ENCODE results near the gene MMP27.

DNA sequence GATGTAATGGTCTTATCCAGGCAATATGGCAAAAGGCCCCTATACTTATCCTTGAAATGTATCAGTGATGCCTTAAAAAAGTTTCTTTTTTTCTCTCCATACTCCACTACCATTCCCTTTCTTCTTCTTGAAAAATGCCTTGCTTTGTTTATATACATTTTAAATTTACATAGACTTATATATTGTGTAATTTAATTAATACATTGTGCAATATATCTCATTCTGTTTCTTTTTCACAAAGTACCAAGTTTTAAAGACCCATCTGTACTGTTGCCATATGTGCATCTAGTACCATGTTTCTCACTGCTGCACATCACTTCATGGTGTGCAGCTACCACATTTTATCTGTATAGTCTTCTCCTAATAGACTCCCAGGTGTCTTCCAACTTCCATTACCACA, 11.7 kb upstream of the MMP27 start:
- no peak for TF ChIP-seq EZH2phosphoT487 (conservative IDR thresholded peaks at IDR 0.05; ENCODE audit: low read length)
- TF ChIP-seq, protein P1, sequence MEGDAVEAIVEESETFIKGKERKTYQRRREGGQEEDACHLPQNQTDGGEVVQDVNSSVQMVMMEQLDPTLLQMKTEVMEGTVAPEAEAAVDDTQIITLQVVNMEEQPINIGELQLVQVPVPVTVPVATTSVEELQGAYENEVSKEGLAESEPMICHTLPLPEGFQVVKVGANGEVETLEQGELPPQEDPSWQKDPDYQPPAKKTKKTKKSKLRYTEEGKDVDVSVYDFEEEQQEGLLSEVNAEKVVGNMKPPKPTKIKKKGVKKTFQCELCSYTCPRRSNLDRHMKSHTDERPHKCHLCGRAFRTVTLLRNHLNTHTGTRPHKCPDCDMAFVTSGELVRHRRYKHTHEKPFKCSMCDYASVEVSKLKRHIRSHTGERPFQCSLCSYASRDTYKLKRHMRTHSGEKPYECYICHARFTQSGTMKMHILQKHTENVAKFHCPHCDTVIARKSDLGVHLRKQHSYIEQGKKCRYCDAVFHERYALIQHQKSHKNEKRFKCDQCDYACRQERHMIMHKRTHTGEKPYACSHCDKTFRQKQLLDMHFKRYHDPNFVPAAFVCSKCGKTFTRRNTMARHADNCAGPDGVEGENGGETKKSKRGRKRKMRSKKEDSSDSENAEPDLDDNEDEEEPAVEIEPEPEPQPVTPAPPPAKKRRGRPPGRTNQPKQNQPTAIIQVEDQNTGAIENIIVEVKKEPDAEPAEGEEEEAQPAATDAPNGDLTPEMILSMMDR (IDR thresholded peaks at IDR 0.05; ENCODE audit: insufficient read depth, low read length, poor library complexity, severe bottlenecking): no peak

All from SU-DHL-6 (cell line).